ENCODE measurements around the gene ZNF695. TPM values are rescaled to one million over a fixed set of nuclear protein-coding genes. Genes with fewer than 3 reads are reported as not detected.

ZNF695 gene
- 2.1 to 3.4 TPM (median 2.7 TPM) in 5 replicates for total RNA-seq (2022; extraction: Qiagen RNA extraction; ENCODE audit: low read depth)

GRCh38 chr1:247007511-247008405, at the start of gene ZNF695:
ZNF695 (minus strand) TSS chr1:247008057; CDS start chr1:247007908, 149 bp downstream.

Other genes with a start within 250 kb of the ZNF695 start
- 23.4 to 31.5 TPM (median 31.0 TPM) in 5 replicates for gene AHCTF1, start 76.1 kb downstream of the ZNF695 start, total RNA-seq (2022; extraction: Qiagen RNA extraction; ENCODE audit: low read depth)
- gene ZNF670, start 70.8 kb upstream of the ZNF695 start, total RNA-seq (2022; extraction: Qiagen RNA extraction; ENCODE audit: low read depth): 2.8 to 6.2 TPM (median 3.2 TPM) in 5 replicates
- gene ZNF669, start 96.3 kb upstream of the ZNF695 start, total RNA-seq (2022; extraction: Qiagen RNA extraction; ENCODE audit: low read depth): 3.0 to 6.4 TPM (median 3.8 TPM) in 5 replicates
- gene ZNF124, start 164.0 kb upstream of the ZNF695 start, total RNA-seq (2022; extraction: Qiagen RNA extraction; ENCODE audit: low read depth): 3.9 to 5.3 TPM (median 5.1 TPM) in 5 replicates
- gene VN1R5, start 248.0 kb upstream of the ZNF695 start, total RNA-seq (2022; extraction: Qiagen RNA extraction; ENCODE audit: low read depth): not detected in 5 replicates